Measurements from ENCODE around the gene GRID1.
A peak's percentile ranks its signal among the peaks of the same experiment; 100 is the strongest.

Gene GRID1

GRCh38 chr10:85826377-85826776, 540.2 kb downstream of the GRID1 start:
- no peak overlapping the region for H3K27ac ChIP-seq
- H3K4me3 ChIP-seq = no peak overlapping the region

DNA sequence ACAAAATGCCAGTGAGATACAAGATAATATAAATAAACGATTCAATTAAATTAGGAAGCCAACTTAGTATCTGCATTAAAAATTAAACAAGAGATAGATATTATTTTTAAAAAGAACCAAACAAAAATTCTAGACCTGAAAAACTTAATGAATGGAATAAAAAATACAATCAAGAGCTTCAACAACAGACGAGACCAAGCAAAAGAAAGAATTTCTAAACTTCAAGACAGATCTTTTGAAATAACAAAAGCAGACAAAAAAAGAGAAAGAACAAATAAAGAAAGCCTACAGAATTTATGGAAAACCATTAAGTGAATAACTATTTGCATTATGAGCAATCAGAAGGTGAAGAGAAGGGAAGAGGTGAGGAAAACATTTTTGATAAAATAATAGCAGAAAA, 555.2 kb downstream of the GRID1 start:
- no peak overlapping the region for H3K27ac ChIP-seq
- H3K4me3 ChIP-seq = no peak overlapping the region

DNA sequence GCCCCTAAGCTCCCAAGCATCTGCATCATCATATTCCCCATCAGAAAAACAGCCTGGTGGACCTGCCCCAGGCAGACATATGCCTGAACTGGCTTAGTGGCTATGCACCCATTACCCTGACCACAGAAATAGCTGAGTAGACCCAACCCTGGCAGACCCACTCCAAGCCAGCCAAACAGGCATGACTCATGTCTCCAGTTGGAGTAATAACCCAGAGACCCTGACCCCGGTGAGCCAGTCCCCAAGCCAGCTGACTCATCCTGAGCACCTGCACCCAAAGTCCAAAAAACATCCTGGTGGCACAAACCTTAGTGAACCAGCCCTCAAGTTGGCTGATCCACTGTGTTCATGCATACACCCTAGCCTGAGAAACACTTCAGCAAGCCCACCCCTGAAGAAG, 555.9 kb downstream of the GRID1 start:
- no peak overlapping the region for H3K4me3 ChIP-seq
- no peak overlapping the region for H3K27ac ChIP-seq

DNA sequence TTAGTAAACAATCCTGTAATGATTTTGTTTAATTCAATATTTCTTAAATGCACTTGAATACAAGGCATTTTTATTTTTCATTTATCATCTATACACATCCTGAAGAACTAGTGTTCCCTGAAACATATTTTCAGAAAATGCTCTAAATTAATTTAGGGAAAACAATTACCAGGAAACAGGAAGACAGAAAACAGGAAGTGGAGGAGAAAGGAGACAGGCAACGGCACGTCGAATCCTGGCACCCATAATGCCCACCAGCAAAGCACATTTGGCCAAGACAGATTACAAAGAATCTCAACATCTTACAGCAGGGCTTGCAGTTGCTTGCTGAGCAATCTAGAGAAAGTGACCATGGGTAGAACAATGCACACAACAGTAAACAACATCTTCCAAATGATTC, 571.1 kb downstream of the GRID1 start:
- no peak overlapping the region for H3K27ac ChIP-seq
- H3K4me3 ChIP-seq = no peak overlapping the region

- no peak overlapping the region for H3K27ac ChIP-seq
- no peak overlapping the region for H3K4me3 ChIP-seq
Measured at GRCh38 chr10:85794553-85794952, 572.0 kb downstream of the GRID1 start.

- Histone ChIP-seq H3K27ac (peak overlapping the region in 1 of 21 experiments; percentile 24), H3K4me3 (no peak overlapping the region)
Measured at GRCh38 chr10:85792533-85792858, 574.1 kb downstream of the GRID1 start.

DNA sequence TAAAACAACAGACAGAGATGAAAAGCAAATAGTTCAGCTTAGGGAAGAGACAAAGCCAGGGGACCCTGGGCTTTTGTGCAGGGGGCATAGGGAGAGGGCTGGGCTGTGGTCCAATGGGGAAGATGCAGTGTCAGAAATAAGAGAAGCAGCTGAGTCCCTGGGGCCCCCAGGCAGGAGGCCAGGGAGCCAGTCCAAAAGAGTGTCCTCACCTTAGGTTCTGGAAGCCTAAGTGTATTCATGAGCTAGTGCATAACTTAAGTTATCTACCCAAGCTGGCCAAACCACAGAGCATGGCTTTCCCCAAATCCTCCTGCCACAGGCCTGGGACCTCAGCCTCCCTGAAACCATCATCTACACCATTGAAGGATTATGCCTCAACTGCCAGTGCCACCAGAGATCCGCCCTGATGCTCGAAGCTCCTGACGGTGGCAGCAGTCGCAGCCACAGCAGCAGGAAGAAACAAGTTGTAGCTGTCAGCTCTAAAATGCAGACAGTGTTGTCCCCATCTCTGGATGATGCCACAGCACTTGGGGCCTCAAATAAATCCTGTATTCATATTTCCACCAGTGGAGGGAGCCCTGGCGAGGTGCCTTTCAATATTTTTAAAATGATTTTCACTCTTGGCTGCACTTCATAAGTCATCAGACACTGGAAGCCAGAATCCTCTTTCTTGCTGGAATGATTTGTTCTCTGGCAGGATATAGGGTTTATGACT, 574.6 kb downstream of the GRID1 start:
- peak overlapping the region in 1 of 21 experiments; percentile 24 for H3K27ac ChIP-seq

DNA sequence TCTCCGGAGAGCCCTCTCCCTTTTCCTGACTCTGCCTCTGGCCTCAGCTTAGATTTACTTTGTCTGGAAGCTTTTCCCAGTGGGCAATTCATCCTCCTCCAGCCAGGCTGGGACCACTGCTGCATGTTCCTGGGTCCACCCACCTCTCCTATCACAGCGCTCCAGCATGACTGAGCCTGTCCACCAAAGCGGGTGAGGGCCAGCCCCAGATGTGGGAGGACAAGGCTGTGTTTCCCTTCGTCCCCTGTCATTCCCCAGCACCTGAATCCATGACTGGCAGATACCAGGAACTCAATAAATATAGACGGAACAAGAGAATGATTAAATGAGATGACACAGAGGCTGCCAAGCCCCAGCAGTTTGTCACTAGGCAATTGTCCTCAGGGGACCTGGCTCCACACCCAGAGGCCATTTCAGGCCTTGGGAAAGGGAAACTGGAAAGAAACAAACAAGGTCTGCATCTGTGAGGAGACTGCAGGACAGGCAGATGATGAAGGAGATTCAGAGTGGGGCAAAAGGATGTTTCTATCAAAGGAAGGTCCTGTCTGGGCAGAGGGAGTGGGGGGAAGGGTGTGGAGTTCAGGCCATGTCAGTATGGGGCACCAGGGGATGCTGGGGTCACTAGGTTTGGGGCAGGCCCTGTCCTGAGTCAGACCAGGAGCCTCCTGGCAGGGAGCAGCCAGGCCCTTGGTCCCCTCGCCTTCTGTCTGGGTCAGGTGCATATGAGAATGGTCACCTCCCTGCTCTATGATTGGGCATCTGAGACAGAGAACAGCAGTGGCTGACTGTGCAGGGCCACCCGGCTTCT, 576.4 kb downstream of the GRID1 start:
- Histone ChIP-seq H3K27ac (no peak overlapping the region), H3K4me3 (no peak overlapping the region)

More for the DNA sequence above, 574.6 kb downstream of the GRID1 start:
- no peak overlapping the region for H3K4me3 ChIP-seq

DNA sequence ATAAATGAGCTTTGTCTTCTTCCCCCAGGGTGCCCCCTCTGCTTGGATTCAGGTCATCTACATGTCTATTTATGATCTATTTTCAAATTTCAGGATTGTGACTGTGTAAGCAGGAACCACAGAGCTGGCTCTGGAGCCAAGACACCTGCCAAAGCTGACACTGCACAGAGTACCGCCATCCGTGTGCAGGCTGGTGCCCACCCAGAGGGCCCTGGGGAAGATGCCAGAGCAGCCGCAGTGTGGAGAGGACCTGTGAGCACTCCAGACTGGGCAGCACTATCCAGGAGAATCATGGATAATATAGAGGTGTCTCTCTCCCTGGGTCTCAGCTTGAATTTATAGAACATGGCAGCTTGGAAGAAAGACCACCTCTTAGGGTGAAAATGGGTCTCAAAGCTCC, 577.5 kb downstream of the GRID1 start:
- Histone ChIP-seq H3K4me3 (no peak overlapping the region), H3K27ac (no peak overlapping the region)

DNA sequence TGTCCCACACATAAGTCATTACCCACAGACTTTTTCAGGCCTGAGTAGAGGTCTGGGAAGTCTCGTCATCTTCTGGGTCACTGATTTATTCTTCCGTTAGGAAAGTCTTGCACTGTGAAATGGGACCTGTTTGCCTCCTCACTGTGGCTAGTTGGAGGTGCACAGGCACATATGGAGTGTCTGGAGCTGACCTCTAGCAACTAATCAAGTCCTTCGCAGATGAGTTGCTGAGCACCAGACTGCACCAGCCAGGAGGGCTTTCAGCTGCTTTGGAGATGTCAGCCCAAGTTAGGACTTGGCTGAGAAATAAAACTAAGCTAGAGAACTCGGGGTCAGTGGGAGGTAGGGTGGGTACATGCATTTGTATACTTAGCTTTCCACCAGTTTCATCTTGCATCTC, 578.0 kb downstream of the GRID1 start:
- no peak overlapping the region for H3K4me3 ChIP-seq
- no peak overlapping the region for H3K27ac ChIP-seq

- H3K4me3 ChIP-seq = no peak overlapping the region
- H3K27ac ChIP-seq = no peak overlapping the region
Measured at GRCh38 chr10:85787881-85788280, 578.7 kb downstream of the GRID1 start.

DNA sequence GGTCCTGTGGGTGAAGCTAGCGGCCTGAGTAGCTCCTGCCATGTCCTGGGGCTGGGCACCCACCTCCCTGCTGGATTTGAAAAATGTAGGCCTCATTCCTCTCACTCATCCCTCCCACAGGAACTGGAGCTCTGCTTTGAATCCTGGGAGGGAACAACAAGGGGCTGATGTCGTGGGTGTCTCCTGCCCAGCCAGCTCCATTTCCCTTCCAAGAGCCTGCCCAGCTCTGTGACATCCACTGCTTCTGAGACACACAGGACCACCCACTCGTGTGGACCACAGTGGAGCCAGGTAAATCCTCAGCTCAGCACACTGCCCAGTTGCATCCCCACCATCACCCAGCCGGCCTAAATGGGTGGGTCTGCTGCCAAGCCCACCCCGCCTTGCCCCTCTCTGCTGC, 579.2 kb downstream of the GRID1 start:
- Histone ChIP-seq H3K27ac (no peak overlapping the region), H3K4me3 (no peak overlapping the region)

DNA sequence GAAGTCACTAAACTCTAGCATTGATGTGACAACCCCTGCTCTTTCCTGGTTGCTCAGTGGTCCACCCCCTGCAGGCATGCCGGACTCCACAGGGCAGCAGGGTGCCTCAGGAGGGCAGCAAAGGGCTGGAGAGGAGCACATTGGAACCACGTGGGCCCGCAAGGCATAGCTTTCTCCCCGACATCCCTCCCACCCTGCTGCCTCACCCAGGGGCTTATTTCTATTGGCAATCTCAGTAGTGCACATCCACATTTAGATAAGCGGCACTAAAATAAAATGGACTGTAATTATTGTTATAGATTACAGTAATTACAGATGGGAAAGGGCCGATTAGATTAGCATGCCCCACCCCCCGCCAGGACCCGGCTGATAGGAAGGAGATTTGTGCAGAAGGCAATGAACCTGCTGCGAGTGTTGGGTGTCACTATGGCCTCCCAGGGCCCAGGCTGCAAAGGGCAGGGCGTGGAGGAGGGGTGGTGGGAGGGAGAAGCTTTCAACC, 580.1 kb downstream of the GRID1 start:
- no peak overlapping the region for H3K4me3 ChIP-seq
- H3K27ac ChIP-seq = no peak overlapping the region

GRCh38 chr10:85784792-85785191, 581.8 kb downstream of the GRID1 start:
- Histone ChIP-seq H3K27ac (no peak overlapping the region), H3K4me3 (no peak overlapping the region)

- Histone ChIP-seq H3K27ac (no peak overlapping the region), H3K4me3 (no peak overlapping the region)
Measured at GRCh38 chr10:85781404-85781803, 585.2 kb downstream of the GRID1 start.

- Histone ChIP-seq H3K4me3 (no peak overlapping the region), H3K27ac (no peak overlapping the region)
Measured at GRCh38 chr10:85778074-85778473, 588.5 kb downstream of the GRID1 start.

DNA sequence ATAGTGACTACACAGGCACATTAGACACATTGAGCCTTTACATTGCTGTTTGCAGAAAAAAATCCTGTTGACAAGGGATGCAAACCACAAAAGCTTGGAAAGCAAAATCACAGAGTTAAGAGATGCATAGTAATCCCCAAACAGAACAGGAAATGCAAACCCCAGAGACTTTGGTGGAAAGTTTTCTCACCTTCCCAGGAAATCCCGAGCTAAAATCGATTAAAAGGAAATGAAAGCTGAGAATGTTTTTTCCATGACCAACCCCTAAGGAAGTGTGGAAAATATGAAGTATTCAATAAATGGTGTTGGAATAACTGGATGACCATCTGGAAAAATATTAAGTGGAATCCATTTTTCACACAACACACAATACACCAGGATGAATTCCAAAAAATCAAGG, 598.7 kb downstream of the GRID1 start:
- H3K27ac ChIP-seq = no peak overlapping the region

GRCh38 chr10:85764108-85764507, 602.5 kb downstream of the GRID1 start:
- Histone ChIP-seq H3K4me3 (no peak overlapping the region), H3K27ac (no peak overlapping the region)

More for the DNA sequence above, 598.7 kb downstream of the GRID1 start:
- no peak overlapping the region for H3K4me3 ChIP-seq

GRCh38 chr10:85761906-85762445, 604.6 kb downstream of the GRID1 start:
- H3K27ac ChIP-seq = no peak overlapping the region
- no peak overlapping the region for H3K4me3 ChIP-seq

DNA sequence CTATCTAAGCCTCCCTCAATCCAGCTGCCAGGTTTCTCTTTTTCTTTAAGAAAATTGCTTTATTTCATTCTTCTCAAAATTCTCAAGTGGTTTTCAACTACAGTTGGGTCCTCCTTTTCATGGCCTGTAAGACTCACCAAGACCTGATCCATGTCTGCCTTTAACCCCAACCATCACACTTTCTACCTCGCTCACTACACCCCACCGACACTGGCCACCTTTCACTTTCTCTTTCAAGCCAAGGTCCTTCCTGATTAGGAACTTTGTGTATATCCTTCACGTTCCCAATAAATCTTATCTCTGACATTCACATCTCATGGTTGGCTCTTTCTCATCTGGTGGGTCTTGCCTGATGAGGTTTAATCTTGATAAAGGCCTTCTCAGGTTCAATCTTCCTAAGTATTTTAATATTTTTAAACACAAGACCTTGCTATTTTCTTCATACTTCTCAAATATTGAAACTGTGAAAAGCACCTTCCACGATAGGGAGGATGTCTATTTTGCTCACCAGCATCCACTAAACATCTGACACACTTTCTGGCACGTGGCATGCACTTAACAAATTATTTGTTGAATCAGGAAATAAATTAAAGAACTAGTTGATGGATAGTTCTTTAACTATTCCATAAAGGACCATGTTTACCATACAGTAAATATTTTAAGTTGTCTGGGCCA, 624.8 kb downstream of the GRID1 start:
- no peak overlapping the region for H3K4me3 ChIP-seq
- no peak overlapping the region for H3K27ac ChIP-seq
